HK-2 (cell line): ENCODE results near the gene STK24.
"Not testable (repeated sequence)": the region's sequence is repeated elsewhere in the genome, so short reads cannot be mapped to it uniquely, and the experiment has no call there.

Experiments
- DNase-seq: peaks from one replicate; pipeline ENCODE4 v3.0.0-alpha.2; 2018; ENCODE audit not compliant: unreplicated experiment

The STK24 gene

DNA sequence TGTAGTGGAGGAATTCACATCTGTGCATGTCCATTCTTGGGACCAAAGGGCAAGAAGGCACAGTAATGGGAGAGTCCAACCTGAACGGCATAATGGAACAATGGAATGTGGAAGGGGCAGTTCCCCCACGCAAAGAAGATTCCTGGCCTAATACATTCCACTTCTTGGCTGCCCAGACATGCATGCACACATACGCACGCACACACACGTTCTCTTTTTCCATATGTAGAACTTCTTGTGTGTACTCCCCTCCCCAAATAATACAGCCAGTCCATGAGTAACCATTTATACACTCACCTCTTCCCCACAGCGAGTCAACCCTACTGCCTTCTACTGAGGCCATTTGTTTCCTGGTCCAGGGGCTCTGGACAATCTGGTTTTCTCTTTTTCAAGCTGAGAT is 6.0 kb upstream of the STK24 start:
- no peak for DNase-seq

GRCh38 chr13:98581971-98582702 is 5.2 kb upstream of the STK24 start:
- DNase-seq = no peak

GRCh38 chr13:98581381-98581780 is 4.5 kb upstream of the STK24 start:
- no peak for DNase-seq

GRCh38 chr13:98580420-98580819 is 3.5 kb upstream of the STK24 start:
- no peak for DNase-seq

DNA sequence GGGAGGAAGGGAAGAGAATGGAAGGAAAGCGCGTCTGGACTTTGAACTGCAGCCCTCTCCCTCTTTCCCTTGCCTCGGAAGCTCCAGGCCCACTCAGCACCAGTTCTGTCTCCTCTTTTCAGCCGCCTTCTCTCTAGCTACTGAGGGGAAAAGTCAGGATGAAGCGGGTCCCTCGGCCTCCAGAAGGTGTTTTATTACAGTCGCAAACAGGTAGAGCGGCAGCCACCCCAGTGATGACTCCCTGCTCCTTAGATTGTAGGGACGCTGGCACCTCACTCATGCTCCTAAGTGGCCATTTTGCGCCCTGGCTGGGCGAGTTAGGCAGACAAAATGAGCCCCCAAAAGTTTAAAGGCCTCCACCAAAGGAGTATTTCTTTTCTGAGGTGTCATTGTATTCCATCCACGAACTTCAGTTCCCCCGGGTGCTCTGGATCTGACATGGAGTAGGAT is 954 bp upstream of the STK24 start:
- DNase-seq = no peak

- DNase-seq = peak; percentile 48
Measured at GRCh38 chr13:98576200-98576945, 534 bp downstream of the STK24 start.

- no peak for DNase-seq
Measured at GRCh38 chr13:98575904-98576199, 1.1 kb downstream of the STK24 start.

DNA sequence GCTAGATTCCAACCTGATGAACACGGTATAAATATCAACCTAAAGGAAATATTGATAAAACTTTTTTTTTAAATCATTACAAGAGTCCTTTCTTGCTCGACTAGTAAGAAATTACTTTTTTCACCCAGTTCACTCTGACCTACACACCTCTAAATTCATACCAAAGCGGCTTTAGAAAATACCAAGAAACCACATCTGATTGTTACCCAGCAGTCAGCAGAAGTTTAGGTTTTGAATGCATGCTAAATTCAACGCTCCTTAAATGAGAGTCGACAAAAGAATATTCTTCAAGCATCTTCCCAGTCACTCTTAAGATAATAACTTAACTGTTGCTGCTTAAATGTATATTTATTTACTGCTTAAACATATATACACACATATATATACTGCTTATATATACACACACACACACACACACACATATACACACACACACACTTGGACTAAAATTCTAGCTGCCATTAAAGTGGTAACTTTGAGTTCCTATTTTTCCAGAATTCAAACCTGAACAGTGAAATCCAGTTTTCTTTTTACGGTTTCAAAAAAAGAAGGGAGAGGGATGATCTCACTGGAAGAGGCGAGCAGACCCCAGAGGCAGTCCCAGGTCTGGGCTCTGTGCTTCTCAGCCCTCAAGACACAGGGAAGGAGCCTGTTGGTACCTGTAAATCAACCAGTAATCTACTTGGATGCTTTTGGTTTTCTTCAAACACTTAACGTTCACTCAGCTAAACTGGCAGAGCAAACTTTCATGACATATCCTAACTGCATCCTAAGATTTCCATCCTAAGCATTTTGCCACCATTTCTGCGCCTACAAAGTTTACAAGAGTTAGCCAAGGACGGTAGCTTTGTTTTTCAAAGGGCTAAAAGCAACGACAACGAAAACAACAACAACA is 1.7 kb downstream of the STK24 start:
- DNase-seq = no peak

GRCh38 chr13:98571955-98572662 is 4.8 kb downstream of the STK24 start:
- no peak for DNase-seq

DNA sequence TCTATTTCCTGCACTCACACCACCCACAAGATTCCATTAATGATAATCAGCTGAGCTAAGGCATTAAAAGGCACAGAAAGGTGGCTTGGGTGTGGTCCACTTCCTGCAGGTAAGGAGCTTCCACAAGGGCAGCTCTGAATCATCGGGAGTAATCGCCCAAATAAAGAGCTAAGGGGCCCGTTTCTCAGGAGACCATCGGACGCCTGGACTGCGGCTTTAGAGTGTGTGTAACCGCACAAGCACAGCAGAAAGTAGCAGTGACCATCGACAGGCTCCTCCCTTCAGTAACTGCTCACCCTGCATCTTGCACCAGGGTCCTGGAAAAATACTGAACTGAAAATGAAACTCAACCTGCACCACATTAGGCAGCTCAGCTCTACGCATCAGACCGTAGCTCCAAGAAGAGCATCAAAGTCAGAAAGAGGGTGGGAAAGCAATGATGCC is 6.0 kb downstream of the STK24 start:
- DNase-seq = peak; percentile 43

GRCh38 chr13:98569494-98570367 is 7.2 kb downstream of the STK24 start:
- DNase-seq = not testable (repeated sequence)

GRCh38 chr13:98568918-98569317 is 8.0 kb downstream of the STK24 start:
- no peak for DNase-seq

DNA sequence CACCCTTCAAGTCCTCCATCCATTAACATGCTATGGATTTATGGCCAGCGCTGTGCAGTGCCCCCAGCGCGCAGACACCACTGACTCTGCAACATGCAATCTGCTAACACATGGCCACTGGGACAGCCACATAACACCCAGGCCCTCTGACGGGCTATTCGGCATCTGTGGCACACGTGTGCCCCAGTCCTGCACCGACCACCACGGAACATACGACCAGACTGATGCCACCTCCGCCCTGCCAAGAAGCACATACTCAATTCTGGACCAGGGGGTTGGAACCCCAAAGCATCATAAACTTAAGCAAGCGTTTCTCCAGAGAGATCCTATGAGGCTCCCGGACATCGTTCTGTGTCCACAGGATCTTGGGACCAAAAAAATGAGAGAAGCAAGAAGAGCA is 9.8 kb downstream of the STK24 start:
- DNase-seq = no peak

- no peak for DNase-seq
Measured at GRCh38 chr13:98565726-98566565, 11.0 kb downstream of the STK24 start.

- DNase-seq = no peak
Measured at GRCh38 chr13:98564204-98564603, 12.7 kb downstream of the STK24 start.

DNA sequence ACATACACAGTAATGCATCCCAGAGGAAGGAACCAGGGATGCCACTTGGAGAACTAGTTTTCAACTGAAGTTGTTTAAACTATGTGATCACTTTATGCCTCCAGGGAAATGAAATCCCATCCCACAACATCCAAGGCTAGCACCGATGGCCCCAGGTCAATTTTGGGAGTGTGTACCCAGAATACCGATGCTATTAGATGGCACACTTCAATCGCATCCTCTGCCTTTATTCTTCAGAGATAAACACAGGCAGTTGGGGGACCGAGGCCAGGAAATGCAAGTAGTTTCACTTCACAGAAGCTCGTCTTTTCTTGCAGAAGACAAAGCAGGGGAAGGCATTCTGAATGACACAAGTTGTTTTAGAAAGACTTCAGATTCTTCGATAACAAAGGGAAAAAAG is 13.8 kb downstream of the STK24 start:
- no peak for DNase-seq

DNA sequence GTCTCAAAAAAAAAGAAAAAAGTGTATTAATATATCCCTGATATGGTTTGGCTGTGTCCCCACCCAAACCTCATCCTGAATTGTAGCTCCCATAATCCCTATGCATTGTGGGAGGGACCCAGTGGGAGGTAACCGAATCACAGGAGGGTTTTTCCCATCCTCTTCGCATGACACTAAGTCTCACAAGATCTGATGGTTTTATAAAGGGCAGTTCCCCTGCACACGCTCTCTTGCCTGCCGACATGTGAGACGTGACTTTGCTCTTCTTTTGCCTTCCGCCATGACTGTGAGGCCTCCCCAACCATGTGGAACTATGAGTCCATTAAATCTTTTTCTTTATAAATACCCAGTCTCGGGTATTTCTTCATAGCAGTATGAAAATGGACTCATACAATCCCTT is 17.7 kb downstream of the STK24 start:
- no peak for DNase-seq

GRCh38 chr13:98557937-98558792 is 18.7 kb downstream of the STK24 start:
- DNase-seq = no peak
